Astrocyte (in vitro differentiated cells and primary cell): ENCODE measurements around the gene LYRM7.

ENCODE experiments used
- EZH2 ChIP-seq: IDR thresholded peaks from 2 replicates; pipeline ENCODE4 v1.6.1; 2012; ENCODE audit warnings: mild to moderate bottlenecking, low read length, inconsistent platforms; ENCODE audit not compliant: insufficient read depth
- TF ChIP-seq, protein P1 (sequence below): IDR thresholded peaks from 2 replicates; pipeline ENCODE4 v1.5.1; 2011; ENCODE audit warnings: low read depth, mild to moderate bottlenecking, inconsistent platforms, low read length, moderate library complexity; ENCODE audit not compliant: insufficient read depth

DNA sequence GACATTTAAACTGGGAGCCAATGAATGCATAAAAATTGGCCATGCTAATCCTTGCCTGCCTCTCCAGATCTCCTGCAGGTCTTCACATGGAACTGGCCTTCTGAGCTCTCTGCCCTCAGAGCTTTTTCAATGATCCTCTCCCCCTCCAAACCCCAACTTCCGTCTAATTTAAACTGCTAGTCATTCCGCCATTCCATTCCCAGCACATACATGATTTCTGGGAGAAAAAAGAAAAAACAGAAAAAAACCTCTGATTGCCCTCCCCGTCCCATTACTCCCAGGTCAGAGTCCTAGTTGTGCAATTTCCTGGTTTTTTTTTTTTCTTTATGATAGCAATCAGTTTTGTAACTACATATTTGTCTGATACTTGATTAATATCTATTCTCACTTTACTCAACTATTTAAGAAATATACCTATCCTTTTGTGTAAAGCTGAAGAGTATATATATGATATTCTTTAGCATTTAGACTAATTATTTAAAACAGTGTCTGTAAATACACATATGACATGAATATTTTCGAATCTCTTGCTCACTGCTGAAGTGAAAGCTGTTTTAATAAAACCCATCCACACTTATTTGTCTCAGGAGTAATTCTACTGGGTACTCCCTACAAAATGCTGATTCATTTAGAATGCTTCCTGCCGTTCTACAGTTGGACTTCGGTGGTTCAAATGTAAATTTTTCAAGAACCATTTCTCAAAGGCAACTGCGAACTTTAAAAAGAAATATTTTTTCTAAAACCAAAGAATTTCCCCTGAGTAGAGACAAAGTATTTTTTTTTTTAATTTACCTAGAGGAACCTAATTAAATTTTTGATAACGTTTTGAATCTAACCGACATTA lies 7.2 kb upstream of the LYRM7 start:
- TF ChIP-seq, protein P1, sequence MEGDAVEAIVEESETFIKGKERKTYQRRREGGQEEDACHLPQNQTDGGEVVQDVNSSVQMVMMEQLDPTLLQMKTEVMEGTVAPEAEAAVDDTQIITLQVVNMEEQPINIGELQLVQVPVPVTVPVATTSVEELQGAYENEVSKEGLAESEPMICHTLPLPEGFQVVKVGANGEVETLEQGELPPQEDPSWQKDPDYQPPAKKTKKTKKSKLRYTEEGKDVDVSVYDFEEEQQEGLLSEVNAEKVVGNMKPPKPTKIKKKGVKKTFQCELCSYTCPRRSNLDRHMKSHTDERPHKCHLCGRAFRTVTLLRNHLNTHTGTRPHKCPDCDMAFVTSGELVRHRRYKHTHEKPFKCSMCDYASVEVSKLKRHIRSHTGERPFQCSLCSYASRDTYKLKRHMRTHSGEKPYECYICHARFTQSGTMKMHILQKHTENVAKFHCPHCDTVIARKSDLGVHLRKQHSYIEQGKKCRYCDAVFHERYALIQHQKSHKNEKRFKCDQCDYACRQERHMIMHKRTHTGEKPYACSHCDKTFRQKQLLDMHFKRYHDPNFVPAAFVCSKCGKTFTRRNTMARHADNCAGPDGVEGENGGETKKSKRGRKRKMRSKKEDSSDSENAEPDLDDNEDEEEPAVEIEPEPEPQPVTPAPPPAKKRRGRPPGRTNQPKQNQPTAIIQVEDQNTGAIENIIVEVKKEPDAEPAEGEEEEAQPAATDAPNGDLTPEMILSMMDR, result no peak
- no peak for TF ChIP-seq EZH2
